AG10803 (cell line): Measurements from ENCODE around the gene TRABD.

Source experiments
- DNase-seq: peaks from one replicate; pipeline ENCODE4 v3.0.0; 2010; ENCODE audit warnings: low read depth
- H3K4me3 ChIP-seq: 2 replicates; pipeline ENCODE4 v1.5.1; 2011; ENCODE audit warnings: mild to moderate bottlenecking, low read length, control low read depth
- CTCF ChIP-seq: conservative IDR thresholded peaks from 2 replicates; pipeline ENCODE4 v1.5.1; 2011; ENCODE audit warnings: mild to moderate bottlenecking, low read length, control low read depth, inconsistent platforms

The TRABD gene

GRCh38 chr22:50194037-50194805, 8.5 kb downstream of the TRABD start:
- no peak for DNase-seq
- no peak for TF ChIP-seq CTCF
- no peak overlapping the region for H3K4me3 ChIP-seq

GRCh38 chr22:50196256-50196655, 10.5 kb downstream of the TRABD start:
- no peak overlapping the region for H3K4me3 ChIP-seq
- DNase-seq, result no peak
- no peak for TF ChIP-seq CTCF

- TF ChIP-seq CTCF, result no peak
- no peak for DNase-seq
- H3K4me3 ChIP-seq, result no peak overlapping the region
These were observed 11.5 kb downstream of the TRABD start for GRCh38 chr22:50197000-50197800.

- DNase-seq, result no peak
- no peak for TF ChIP-seq CTCF
- H3K4me3 ChIP-seq, result no peak overlapping the region
These were observed 12.3 kb downstream of the TRABD start for GRCh38 chr22:50197856-50198623.

GRCh38 chr22:50198624-50199017, 12.9 kb downstream of the TRABD start:
- no peak for TF ChIP-seq CTCF
- no peak overlapping the region for H3K4me3 ChIP-seq
- DNase-seq, result no peak

GRCh38 chr22:50199251-50199721, 13.6 kb downstream of the TRABD start:
- no peak overlapping the region for H3K4me3 ChIP-seq
- no peak for TF ChIP-seq CTCF
- no peak for DNase-seq
